AG08396 (cell line): Measurements from ENCODE around the gene OR2T2.
"Not testable (repeated sequence)": the region's sequence is repeated elsewhere in the genome, so short reads cannot be mapped to it uniquely, and the experiment has no call there.

Source experiments
- DNase-seq: peaks from one replicate; pipeline ENCODE4 v3.0.0; 2012; ENCODE audit warnings: low spot score, mixed read lengths

The OR2T2 gene

DNA sequence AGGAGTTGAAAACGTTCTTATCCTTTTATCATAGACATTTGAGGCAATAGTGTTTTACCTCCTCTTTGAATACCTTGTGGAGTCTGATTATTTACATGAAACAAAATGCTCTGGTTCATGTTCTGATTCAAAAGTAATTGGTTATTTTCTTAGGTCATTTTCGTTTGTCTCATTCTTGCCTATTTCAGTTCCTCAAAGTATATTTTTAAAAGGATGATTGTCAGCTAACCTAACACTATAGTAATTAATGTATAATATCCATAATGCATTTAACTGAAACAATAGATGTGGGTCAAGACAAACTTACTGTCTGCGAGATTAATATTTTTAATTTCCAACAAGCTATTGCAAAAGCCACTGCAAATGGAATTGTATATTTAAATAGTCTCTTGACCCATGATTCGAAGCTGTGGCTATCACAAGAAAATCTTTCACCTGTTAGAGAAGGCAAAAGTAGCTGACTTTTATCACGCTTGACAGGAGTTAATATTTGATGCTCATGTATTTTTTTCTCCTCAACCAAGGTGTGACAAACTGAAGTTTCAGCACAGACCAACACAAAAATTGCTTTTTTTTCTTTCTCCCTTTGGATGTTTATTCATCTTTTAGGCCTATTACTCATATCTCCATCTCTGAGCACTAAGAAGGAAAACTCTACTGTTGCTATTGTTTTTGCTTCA, 5.2 kb downstream of the OR2T2 start:
- DNase-seq, result not testable (repeated sequence)

GRCh38 chr1:248453619-248454018, 8.2 kb downstream of the OR2T2 start:
- DNase-seq, result not testable (repeated sequence)

DNA sequence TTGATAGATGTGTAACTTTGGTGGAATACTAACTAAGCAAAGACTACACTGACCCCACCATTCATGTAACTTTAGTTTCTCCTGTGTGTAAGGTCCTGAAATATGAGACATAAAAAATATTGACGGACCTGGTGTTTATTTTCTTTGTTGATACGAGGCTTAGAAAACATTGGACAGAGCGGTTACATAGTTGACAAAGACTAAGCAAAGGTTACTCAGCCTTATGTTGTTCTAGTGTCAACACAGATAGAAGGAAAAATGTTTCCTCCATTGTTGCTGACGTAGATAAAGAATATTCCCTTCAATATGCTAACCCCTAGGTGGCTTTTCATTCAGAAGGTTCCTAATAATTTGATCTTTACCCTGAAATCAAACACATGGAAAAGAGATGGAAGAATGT, 9.6 kb downstream of the OR2T2 start:
- DNase-seq, result not testable (repeated sequence)

- not testable (repeated sequence) for DNase-seq
These were observed 11.2 kb downstream of the OR2T2 start for GRCh38 chr1:248456635-248457034.

DNA sequence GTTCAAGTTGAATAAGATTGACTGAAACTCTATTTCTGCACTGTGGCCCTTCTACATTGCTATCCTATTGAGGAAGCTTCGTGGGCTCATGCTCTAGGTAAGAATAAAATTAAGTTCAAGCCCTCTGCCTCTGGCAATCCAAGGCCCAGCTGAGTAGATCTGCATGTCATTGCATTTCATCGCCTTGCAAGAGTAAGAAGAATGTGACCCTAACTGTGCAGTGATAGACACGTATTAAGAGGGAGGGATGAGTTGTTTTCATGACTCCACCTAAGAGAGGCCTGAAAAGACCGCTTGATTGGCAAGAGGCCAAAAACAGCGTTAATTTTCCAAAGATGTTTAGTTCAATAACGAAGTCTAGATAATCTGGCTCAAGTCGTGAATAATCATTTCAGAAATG, 13.7 kb downstream of the OR2T2 start:
- DNase-seq, result not testable (repeated sequence)

DNA sequence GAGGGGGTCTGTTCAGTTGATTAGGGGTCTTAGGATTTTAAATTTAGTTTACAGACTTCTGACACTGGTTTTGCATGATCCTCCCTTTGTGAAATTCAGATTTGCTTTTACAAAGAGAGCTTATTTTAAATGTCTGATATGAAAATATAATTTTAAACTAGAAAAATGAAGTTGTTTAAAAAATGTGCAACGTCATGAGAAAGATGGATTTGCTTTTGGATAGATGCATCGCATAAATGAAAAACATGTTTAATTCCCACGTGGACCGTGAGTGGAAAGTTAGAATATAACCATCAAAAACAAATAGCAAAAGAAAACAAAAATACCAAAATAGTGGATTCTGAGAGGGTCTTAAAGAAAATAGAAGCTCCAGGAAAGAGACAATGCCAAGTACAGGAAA, 25.7 kb downstream of the OR2T2 start:
- DNase-seq, result no peak

GRCh38 chr1:248472111-248472510, 26.7 kb downstream of the OR2T2 start:
- not testable (repeated sequence) for DNase-seq

DNA sequence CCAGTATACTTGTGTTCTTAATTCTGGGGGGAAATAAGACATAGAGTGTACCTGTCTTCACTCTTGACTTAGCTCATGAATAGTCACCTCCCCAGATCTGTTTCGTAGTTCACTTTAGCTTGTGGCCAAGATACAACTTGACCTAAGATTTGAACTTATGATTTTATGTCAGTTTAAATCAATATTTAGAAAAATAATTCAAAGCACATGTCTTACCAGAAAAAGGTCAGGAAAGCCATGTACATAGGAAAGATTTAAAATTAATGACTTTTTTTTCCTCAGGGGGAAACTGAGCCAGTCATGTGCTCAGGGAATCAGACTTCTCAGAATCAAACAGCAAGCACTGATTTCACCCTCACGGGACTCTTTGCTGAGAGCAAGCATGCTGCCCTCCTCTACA, 27.6 kb downstream of the OR2T2 start, which contains the start of gene OR2T3:
OR2T3 (plus strand) TSS at position 301 of the 400 bp plus-strand sequence; CDS start at position 301, 0 bp downstream.
- not testable (repeated sequence) for DNase-seq

- not testable (repeated sequence) for DNase-seq
These were observed 30.2 kb downstream of the OR2T2 start for GRCh38 chr1:248475660-248476059.

- DNase-seq, result not testable (repeated sequence)
These were observed 36.5 kb downstream of the OR2T2 start for GRCh38 chr1:248481686-248482579.

DNA sequence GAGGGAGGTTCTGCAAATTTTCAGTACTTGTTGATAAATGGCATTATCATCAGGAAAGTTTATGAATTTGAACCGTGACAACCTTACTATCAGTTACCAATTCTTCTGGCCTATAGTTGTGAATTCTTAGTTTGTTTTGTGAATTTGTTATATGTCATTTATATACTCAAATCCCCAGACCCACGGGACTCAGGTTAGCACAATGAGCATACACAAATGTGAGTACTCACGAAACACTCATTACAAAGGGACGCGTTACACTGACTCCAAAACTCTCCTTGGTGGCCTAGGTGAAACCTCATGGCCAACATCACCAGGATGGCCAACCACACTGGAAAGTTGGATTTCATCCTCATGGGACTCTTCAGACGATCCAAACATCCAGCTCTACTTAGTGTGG, 42.9 kb downstream of the OR2T2 start, which contains the start of gene OR2T5:
OR2T5 (plus strand) TSS at position 301 of the 400 bp plus-strand sequence; CDS start at position 301, 0 bp downstream.
- DNase-seq, result not testable (repeated sequence)

- not testable (repeated sequence) for DNase-seq
These were observed 51.2 kb downstream of the OR2T2 start for GRCh38 chr1:248496661-248497060.

DNA sequence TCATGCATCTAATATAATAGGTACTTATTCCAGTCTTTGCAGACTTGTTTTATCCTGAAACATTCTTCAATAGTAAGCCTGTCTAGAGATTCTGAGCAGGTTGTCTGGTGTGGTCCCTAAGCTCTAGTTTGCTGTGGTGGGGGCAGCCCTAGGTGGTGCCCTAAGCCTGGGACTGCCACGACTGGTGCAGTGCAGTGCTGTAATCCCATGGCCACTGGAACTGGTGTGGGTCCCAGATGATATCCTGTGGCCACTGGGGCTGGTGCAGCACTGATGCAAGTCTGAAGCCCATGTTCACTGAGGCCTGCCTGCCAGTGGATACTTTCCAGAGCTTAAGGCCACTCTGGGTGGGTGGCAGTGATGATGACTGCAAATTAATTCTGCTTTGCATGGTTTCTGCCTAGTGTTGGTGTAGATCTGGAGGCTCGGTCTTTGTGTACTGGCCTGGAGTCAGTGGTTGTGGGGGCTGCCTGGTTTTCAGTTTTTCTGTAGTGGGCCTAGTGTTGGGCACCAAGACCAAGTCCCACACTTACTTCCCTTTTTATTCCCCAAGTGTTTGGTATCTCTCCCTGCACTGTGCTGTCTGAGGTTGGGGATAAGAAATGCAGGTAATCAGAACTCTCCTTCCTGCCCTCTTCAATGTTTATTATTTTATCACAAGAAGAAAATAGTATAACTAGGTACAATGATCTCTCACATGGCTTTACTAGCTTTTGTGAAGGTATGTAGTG, 55.0 kb downstream of the OR2T2 start:
- DNase-seq, result not testable (repeated sequence)
